IPS-15b (cell line): ENCODE measurements around the gene EIF6.
"Not testable (repeated sequence)": the region's sequence is repeated elsewhere in the genome, so short reads cannot be mapped to it uniquely, and the experiment has no call there.

Source experiments
- H3K27me3 ChIP-seq: one replicate; pipeline ENCODE4 v1.6.1; 2013; ENCODE audit warnings: low read length; ENCODE audit not compliant: control insufficient read depth, insufficient read depth
- H3K36me3 ChIP-seq: one replicate; pipeline ENCODE4 v1.6.1; 2013; ENCODE audit warnings: low read length; ENCODE audit not compliant: control insufficient read depth, insufficient read depth
- H3K4me1 ChIP-seq: one replicate; pipeline ENCODE4 v1.6.1; 2013; ENCODE audit warnings: mild to moderate bottlenecking, low read length; ENCODE audit not compliant: control insufficient read depth, insufficient read depth
- H3K4me3 ChIP-seq: one replicate; pipeline ENCODE4 v1.5.1; 2013; ENCODE audit warnings: low read depth, low read length
- H3K9ac ChIP-seq: one replicate; pipeline ENCODE4 v1.6.1; 2013; ENCODE audit warnings: low read depth, mild to moderate bottlenecking, low read length
- H3K9me3 ChIP-seq: one replicate; pipeline ENCODE4 v1.6.1; 2013; ENCODE audit warnings: mild to moderate bottlenecking, low read length; ENCODE audit not compliant: control insufficient read depth, insufficient read depth

EIF6 gene

GRCh38 chr20:35253010-35253409 is 31.6 kb downstream of the EIF6 start:
- H3K27me3 ChIP-seq, result no peaks in the 10 kb centered on the region
- H3K36me3 ChIP-seq, result peaks cover 7% of the 10 kb centered on the region
- peaks cover 2% of the 10 kb centered on the region for H3K4me1 ChIP-seq
- no peaks in the 10 kb centered on the region for H3K9me3 ChIP-seq
- no peak overlapping the region for H3K4me3 ChIP-seq
- no peak overlapping the region for H3K9ac ChIP-seq

GRCh38 chr20:35252598-35252997 is 32.0 kb downstream of the EIF6 start:
- not testable (repeated sequence) for H3K9ac ChIP-seq, H3K4me3 ChIP-seq, H3K4me1 ChIP-seq, H3K27me3 ChIP-seq, H3K9me3 ChIP-seq, H3K36me3 ChIP-seq

- Histone ChIP-seq H3K9ac (no peak overlapping the region), H3K36me3 (peaks cover 9% of the 10 kb centered on the region)
These were observed 32.5 kb downstream of the EIF6 start for GRCh38 chr20:35252037-35252461.

DNA sequence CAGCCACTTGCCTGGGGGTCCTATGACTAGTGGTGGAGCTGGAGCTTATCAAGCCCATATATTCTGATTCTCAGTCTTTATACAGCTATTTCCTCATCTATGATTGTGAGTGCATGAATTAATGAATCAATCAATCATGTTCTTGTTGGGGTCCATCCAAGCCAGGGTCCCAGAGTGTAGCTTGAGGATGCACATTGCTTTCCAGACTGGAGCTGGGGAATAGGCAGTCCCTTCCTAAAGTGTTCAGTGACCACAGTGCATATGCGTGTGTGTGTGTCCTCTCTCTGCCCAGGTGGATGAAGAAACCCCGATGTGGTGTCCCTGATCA is 33.0 kb downstream of the EIF6 start:
- Histone ChIP-seq H3K27me3 (no peaks in the 10 kb centered on the region), H3K4me1 (peaks cover 2% of the 10 kb centered on the region), H3K4me3 (no peak overlapping the region), H3K36me3 (peaks cover 12% of the 10 kb centered on the region), H3K9me3 (no peaks in the 10 kb centered on the region), H3K9ac (no peak overlapping the region)

More at GRCh38 chr20:35252037-35252461, 32.5 kb downstream of the EIF6 start:
- no peaks in the 10 kb centered on the region for H3K27me3 ChIP-seq
- H3K9me3 ChIP-seq, result no peaks in the 10 kb centered on the region
- H3K4me1 ChIP-seq, result peaks cover 2% of the 10 kb centered on the region
- H3K4me3 ChIP-seq, result no peak overlapping the region

GRCh38 chr20:35248641-35249475 is 35.7 kb downstream of the EIF6 start:
- H3K4me1 ChIP-seq, result peaks cover 2% of the 10 kb centered on the region
- no peaks in the 10 kb centered on the region for H3K27me3 ChIP-seq
- peaks cover 12% of the 10 kb centered on the region for H3K36me3 ChIP-seq
- H3K9me3 ChIP-seq, result no peaks in the 10 kb centered on the region
- no peak overlapping the region for H3K9ac ChIP-seq
- no peak overlapping the region for H3K4me3 ChIP-seq

GRCh38 chr20:35246723-35247122 is 37.8 kb downstream of the EIF6 start:
- no peaks in the 10 kb centered on the region for H3K9me3 ChIP-seq
- peaks cover 2% of the 10 kb centered on the region for H3K4me1 ChIP-seq
- H3K4me3 ChIP-seq, result no peak overlapping the region

DNA sequence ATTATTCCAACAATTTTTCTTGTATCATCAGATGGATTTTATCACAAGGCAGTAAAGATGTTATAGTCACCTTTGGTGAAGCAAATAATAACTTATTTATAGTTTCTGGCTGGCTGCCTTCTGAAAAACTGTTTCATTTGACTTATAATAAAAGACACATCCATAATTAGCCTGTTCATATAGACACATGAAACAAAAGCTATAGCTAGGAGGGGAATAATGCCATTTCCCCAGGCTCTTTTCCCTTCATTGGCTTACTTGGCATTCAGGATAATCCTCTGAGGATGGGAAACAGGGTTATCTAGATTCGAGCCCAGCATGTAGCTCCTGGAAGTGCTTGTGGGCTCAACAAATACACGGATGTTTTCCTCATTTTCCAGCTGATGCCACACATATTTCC is 40.6 kb downstream of the EIF6 start:
- Histone ChIP-seq H3K4me3 (no peak overlapping the region), H3K27me3 (no peaks in the 10 kb centered on the region), H3K36me3 (peaks cover 5% of the 10 kb centered on the region)

More at GRCh38 chr20:35246723-35247122, 37.8 kb downstream of the EIF6 start:
- Histone ChIP-seq H3K27me3 (no peaks in the 10 kb centered on the region), H3K9ac (no peak overlapping the region), H3K36me3 (peaks cover 8% of the 10 kb centered on the region)

GRCh38 chr20:35243317-35243716 is 41.3 kb downstream of the EIF6 start:
- Histone ChIP-seq H3K4me1 (peaks cover 9% of the 10 kb centered on the region), H3K9ac (no peak overlapping the region), H3K36me3 (peaks cover 5% of the 10 kb centered on the region), H3K4me3 (no peak overlapping the region), H3K9me3 (no peaks in the 10 kb centered on the region), H3K27me3 (no peaks in the 10 kb centered on the region)

More for the DNA sequence above, 40.6 kb downstream of the EIF6 start:
- H3K9me3 ChIP-seq, result no peaks in the 10 kb centered on the region
- H3K9ac ChIP-seq, result no peak overlapping the region
- H3K4me1 ChIP-seq, result peaks cover 7% of the 10 kb centered on the region

GRCh38 chr20:35240811-35241293 is 43.7 kb downstream of the EIF6 start:
- H3K4me1 ChIP-seq, result peaks cover 9% of the 10 kb centered on the region
- H3K27me3 ChIP-seq, result no peaks in the 10 kb centered on the region
- H3K9ac ChIP-seq, result no peak overlapping the region
- H3K9me3 ChIP-seq, result no peaks in the 10 kb centered on the region
- H3K36me3 ChIP-seq, result no peaks in the 10 kb centered on the region
- H3K4me3 ChIP-seq, result no peak overlapping the region

DNA sequence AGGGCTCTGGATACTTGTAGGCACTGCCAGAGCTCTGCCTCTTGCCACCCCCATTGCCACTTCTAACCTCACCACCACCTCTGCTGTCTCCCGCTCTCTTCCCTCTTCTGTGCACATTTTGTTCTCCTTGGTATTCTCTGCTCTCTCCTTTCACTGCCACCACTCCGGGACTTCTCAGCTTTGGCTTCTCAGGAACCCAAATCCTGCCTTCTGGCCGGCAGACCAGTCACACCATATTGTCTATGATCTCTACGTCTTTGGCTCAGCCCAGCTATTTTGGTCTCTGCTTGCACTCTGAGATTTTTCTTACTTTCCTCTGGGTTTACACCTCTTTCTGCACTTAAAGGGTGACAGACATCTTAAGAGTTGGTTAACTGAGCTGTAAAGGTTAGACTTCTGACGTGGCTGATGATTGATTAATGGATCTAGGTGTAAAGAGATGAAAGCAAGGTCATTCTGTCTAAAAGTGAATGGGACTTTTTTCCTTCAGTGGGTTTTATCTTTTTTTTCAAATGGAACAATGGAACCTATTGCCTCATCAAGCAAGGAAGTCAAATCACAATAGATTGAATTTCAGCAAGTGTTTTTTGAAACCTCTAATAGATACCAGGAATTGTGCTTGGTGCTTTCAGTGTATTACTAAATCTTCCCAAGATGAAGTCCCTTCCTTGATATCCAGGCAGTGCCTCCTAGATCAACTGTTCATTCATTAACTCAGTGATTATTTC is 44.3 kb downstream of the EIF6 start:
- Histone ChIP-seq H3K27me3 (no peaks in the 10 kb centered on the region), H3K9me3 (no peaks in the 10 kb centered on the region), H3K4me3 (no peak overlapping the region)

GRCh38 chr20:35238735-35239134 is 45.8 kb downstream of the EIF6 start:
- Histone ChIP-seq H3K27me3 (no peaks in the 10 kb centered on the region), H3K36me3 (no peaks in the 10 kb centered on the region), H3K9ac (no peak overlapping the region), H3K9me3 (no peaks in the 10 kb centered on the region), H3K4me1 (peaks cover 9% of the 10 kb centered on the region), H3K4me3 (no peak overlapping the region)

More for the DNA sequence above, 44.3 kb downstream of the EIF6 start:
- Histone ChIP-seq H3K9ac (no peak overlapping the region), H3K36me3 (no peaks in the 10 kb centered on the region), H3K4me1 (peaks cover 9% of the 10 kb centered on the region)

DNA sequence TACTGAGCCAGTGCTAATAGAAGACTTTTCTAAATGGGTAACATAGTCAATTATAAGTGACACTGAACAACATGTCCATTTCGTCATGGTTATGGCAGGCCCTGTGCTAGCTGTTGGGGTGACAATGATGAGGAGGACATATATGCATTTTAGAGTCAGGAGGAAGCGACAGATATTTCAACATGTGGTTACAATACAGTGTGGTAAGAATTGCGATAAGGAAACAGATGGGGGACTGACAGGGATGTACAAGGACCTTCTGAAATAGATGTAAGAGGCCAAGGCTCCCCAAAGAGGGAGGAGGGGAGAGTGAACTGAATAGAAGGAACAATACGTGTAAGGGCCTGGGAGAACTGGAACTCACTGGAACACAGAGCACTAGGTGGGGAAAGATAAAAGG is 46.4 kb downstream of the EIF6 start:
- Histone ChIP-seq H3K9me3 (no peaks in the 10 kb centered on the region), H3K9ac (no peak overlapping the region), H3K36me3 (no peaks in the 10 kb centered on the region)

More for the DNA sequence above, 46.4 kb downstream of the EIF6 start:
- no peak overlapping the region for H3K4me3 ChIP-seq
- H3K27me3 ChIP-seq, result no peaks in the 10 kb centered on the region
- H3K4me1 ChIP-seq, result peaks cover 9% of the 10 kb centered on the region
